ENCODE results near the gene FRA10AC1.
"Not testable (repeated sequence)": the region's sequence is repeated elsewhere in the genome, so short reads cannot be mapped to it uniquely, and the experiment has no call there.

The FRA10AC1 gene

GRCh38 chr10:93701866-93702209 is 554 bp downstream of the FRA10AC1 start:
- no peak for DNase-seq

GRCh38 chr10:93697207-93697606 is 5.2 kb downstream of the FRA10AC1 start:
- DNase-seq = no peak

GRCh38 chr10:93696582-93696981 is 5.8 kb downstream of the FRA10AC1 start:
- not testable (repeated sequence) for DNase-seq

- DNase-seq = no peak
These were observed 6.7 kb downstream of the FRA10AC1 start for GRCh38 chr10:93695740-93696139.

GRCh38 chr10:93687737-93688136 is 14.7 kb downstream of the FRA10AC1 start:
- DNase-seq = no peak

GRCh38 chr10:93680412-93681047 is 21.9 kb downstream of the FRA10AC1 start:
- DNase-seq = no peak

- DNase-seq = no peak
These were observed 23.4 kb downstream of the FRA10AC1 start for GRCh38 chr10:93678805-93679587.

GRCh38 chr10:93678386-93678785 is 24.0 kb downstream of the FRA10AC1 start:
- DNase-seq = no peak

GRCh38 chr10:93673791-93674190 is 28.6 kb downstream of the FRA10AC1 start:
- DNase-seq = no peak

- no peak for DNase-seq
These were observed 29.5 kb downstream of the FRA10AC1 start for GRCh38 chr10:93672890-93673289.

GRCh38 chr10:93672022-93672678 is 30.2 kb downstream of the FRA10AC1 start:
- no peak for DNase-seq

GRCh38 chr10:93671042-93671441 is 31.4 kb downstream of the FRA10AC1 start:
- no peak for DNase-seq

- DNase-seq = no peak
These were observed 32.0 kb downstream of the FRA10AC1 start for GRCh38 chr10:93670372-93670771.

GRCh38 chr10:93667795-93668194 is 34.6 kb downstream of the FRA10AC1 start:
- DNase-seq = no peak

GRCh38 chr10:93666030-93666429 is 36.4 kb downstream of the FRA10AC1 start:
- DNase-seq = no peak

- no peak for DNase-seq
These were observed 44.6 kb downstream of the FRA10AC1 start for GRCh38 chr10:93657757-93658156.

- no peak for DNase-seq
These were observed 46.2 kb downstream of the FRA10AC1 start for GRCh38 chr10:93656155-93656554.

GRCh38 chr10:93654201-93654600 is 48.2 kb downstream of the FRA10AC1 start:
- DNase-seq = no peak

GRCh38 chr10:93652857-93653256 is 49.5 kb downstream of the FRA10AC1 start:
- DNase-seq = no peak

GRCh38 chr10:93639791-93640190 is 62.6 kb downstream of the FRA10AC1 start:
- DNase-seq = no peak

- DNase-seq = no peak
These were observed 71.5 kb downstream of the FRA10AC1 start for GRCh38 chr10:93630625-93631557.

- DNase-seq = no peak
These were observed 72.6 kb downstream of the FRA10AC1 start for GRCh38 chr10:93629647-93630305.

Measured in activated CD4-positive, alpha-beta T cell treated with anti-CD3 and anti-CD28 coated beads for 48 hours (primary cell).